ENCODE measurements around the gene KRT86.

DNA sequence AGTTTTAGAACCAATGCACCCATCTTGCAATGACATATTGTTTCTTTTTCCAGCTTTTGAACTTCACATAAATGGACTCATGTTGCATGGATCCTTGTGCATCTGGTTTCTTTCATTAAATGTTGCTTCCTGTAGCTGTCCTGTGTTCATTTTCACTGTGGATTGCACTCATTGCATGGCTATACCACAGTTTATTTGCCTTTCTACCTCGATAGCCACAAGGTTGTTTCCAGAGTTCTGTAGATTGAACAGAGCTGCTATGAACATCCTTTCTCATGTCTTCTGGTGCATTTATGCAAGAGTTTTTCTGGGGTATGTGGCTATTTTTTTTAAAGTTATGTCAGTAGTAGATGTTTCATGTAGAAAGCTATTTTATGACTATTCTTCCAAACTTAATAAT, 20.4 kb downstream of the KRT86 start:
- TF ChIP-seq CTCF (IDR thresholded peaks at IDR 0.05; ENCODE audit: low read depth, low read length, poor library complexity, severe bottlenecking) (no peak), EZH2phosphoT487 (IDR thresholded peaks at IDR 0.05; ENCODE audit: borderline replicate concordance, low read length) (no peak)
